Measurements from ENCODE around the gene VTI1A.

GRCh38 chr10:112723876-112724275 lies 276.9 kb downstream of the VTI1A start:
- TF ChIP-seq CREB1 (IDR thresholded peaks at IDR 0.05): no peak
- TF ChIP-seq CREB1 (CRISPR knock-in tag; IDR thresholded peaks at IDR 0.05): no peak
- no peak for TF ChIP-seq FOS (IDR thresholded peaks at IDR 0.05; ENCODE audit: extremely low read depth, insufficient read length)
- TF ChIP-seq, protein P1, sequence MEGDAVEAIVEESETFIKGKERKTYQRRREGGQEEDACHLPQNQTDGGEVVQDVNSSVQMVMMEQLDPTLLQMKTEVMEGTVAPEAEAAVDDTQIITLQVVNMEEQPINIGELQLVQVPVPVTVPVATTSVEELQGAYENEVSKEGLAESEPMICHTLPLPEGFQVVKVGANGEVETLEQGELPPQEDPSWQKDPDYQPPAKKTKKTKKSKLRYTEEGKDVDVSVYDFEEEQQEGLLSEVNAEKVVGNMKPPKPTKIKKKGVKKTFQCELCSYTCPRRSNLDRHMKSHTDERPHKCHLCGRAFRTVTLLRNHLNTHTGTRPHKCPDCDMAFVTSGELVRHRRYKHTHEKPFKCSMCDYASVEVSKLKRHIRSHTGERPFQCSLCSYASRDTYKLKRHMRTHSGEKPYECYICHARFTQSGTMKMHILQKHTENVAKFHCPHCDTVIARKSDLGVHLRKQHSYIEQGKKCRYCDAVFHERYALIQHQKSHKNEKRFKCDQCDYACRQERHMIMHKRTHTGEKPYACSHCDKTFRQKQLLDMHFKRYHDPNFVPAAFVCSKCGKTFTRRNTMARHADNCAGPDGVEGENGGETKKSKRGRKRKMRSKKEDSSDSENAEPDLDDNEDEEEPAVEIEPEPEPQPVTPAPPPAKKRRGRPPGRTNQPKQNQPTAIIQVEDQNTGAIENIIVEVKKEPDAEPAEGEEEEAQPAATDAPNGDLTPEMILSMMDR (IDR thresholded peaks at IDR 0.05 in 2 of 3, conservative IDR thresholded peaks at IDR 0.05 in 1 of 3; ENCODE audit: insufficient read depth in 2 of 3, low read depth in 1 of 3, low read length in 3 of 3): no peak
- TF ChIP-seq NR4A1 (CRISPR knock-in tag; IDR thresholded peaks at IDR 0.05): no peak
- TF ChIP-seq NR4A1 (tag; IDR thresholded peaks at IDR 0.05): no peak

Data from K562 (cell line).